Effector memory CD8-positive, alpha-beta T cell (primary cell): ENCODE data around the gene PGK2.
"Not testable (repeated sequence)": the region's sequence is repeated elsewhere in the genome, so short reads cannot be mapped to it uniquely, and the experiment has no call there.

ENCODE experiments used
- ATAC-seq: fragments of 150-1000 bp; cut with Tn5 transposase; replicated peaks from 2 replicates; pipeline ENCODE4 v1.10.0; 2021; ENCODE audit warnings: mild to moderate bottlenecking, moderate library complexity
- DNase-seq, 3 experiments: peaks; one replicate each; pipeline ENCODE4 v3.0.0; 2021
- H3K27ac Mint-ChIP-seq, 2 donors: one replicate each; pipeline ENCODE4 v1.8.0; 2022; ENCODE audit warnings: mild to moderate bottlenecking in 2 of 2, mixed read lengths in 2 of 2, moderate library complexity in 2 of 2
- H3K27me3 Mint-ChIP-seq, 2 donors: one replicate each; pipeline ENCODE4 v1.8.0; 2022; ENCODE audit warnings: mixed read lengths in 2 of 2
- H3K36me3 Mint-ChIP-seq: one replicate; pipeline ENCODE4 v1.8.0; 2022; ENCODE audit warnings: mild to moderate bottlenecking, moderate library complexity, mixed read lengths; ENCODE audit not compliant: insufficient read depth
- H3K4me1 Mint-ChIP-seq, 2 donors: one replicate each; pipeline ENCODE4 v1.8.0; 2022; ENCODE audit warnings: low read depth in 2 of 2, mixed read lengths in 2 of 2
- H3K4me3 Mint-ChIP-seq, 2 donors: one replicate each; pipeline ENCODE4 v1.8.0; 2022; ENCODE audit warnings: mild to moderate bottlenecking in 2 of 2, mixed read lengths in 2 of 2, moderate library complexity in 2 of 2
- H3K9me3 Mint-ChIP-seq, 2 donors: one replicate each; pipeline ENCODE4 v1.8.0; 2022; ENCODE audit warnings: mixed read lengths in 2 of 2
- total RNA-seq, 9 experiments: gene quantifications; one replicate each; lab custom pipeline; 2026; lab: John Stamatoyannopoulos, UW

Gene PGK2
- total RNA-seq, result 0 reads per million in 9 experiments

- Mint-ChIP-seq H3K27ac (no peak within 1 kb of the TSS), H3K9me3 (peaks cover 4 to 8% of the 10 kb centered on the region in 2 donors), H3K27me3 (no peaks in the 10 kb centered on the region), H3K4me1 (no peaks in the 10 kb centered on the region), H3K4me3 (no peak within 1 kb of the TSS), H3K36me3 (no peaks in the 10 kb centered on the region)
- DNase-seq (no peak), ATAC-seq (no peak)
These were observed at the start of gene PGK2 for GRCh38 chr6:49787176-49787575. Gene PGK2 (minus strand): TSS chr6:49787285. CDS start chr6:49787187, 98 bp downstream.

- Mint-ChIP-seq H3K27me3 (no peaks in the 10 kb centered on the region), H3K27ac (no peak overlapping the region), H3K36me3 (no peaks in the 10 kb centered on the region), H3K4me3 (no peak overlapping the region), H3K4me1 (no peaks in the 10 kb centered on the region), H3K9me3 (peaks cover 0 to 1% of the 10 kb centered on the region in 2 donors)
- ATAC-seq, result no peak
- no peak for DNase-seq
These were observed 48.1 kb upstream of the PGK2 start for GRCh38 chr6:49835140-49835539.

DNA sequence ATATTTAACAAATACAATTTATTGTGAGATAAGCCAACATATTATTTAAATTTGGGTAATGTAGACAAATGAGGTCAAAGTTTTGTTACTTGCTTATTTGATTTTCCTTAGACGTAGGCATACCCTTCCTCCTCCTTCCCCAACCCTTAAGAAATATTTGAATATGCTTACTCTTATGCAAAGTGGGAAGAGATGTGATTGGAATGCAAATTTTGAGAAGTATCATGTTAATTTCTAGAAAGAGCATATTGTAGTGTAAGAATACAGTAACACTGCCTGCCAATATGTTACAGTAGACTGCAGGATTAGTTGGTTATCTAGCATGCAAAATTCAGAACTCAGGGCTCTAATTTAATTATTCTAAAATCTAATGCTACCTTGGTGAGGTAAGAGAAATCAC, 46.3 kb upstream of the PGK2 start:
- ATAC-seq (no peak), DNase-seq (no peak)
- no peaks in the 10 kb centered on the region for H3K36me3 Mint-ChIP-seq
- H3K27me3 Mint-ChIP-seq, result no peaks in the 10 kb centered on the region
- H3K4me1 Mint-ChIP-seq, result no peaks in the 10 kb centered on the region
- no peak overlapping the region for H3K27ac Mint-ChIP-seq
- H3K9me3 Mint-ChIP-seq, result peaks cover 0 to 3% of the 10 kb centered on the region in 2 donors
- no peak overlapping the region for H3K4me3 Mint-ChIP-seq

GRCh38 chr6:49826743-49827406, 39.8 kb upstream of the PGK2 start:
- no peak for ATAC-seq
- no peak for DNase-seq
- H3K4me3 Mint-ChIP-seq, result no peak overlapping the region
- no peaks in the 10 kb centered on the region for H3K27me3 Mint-ChIP-seq
- H3K27ac Mint-ChIP-seq, result no peak overlapping the region
- no peaks in the 10 kb centered on the region for H3K36me3 Mint-ChIP-seq
- peaks cover 9 to 14% of the 10 kb centered on the region in 2 donors for H3K9me3 Mint-ChIP-seq
- H3K4me1 Mint-ChIP-seq, result no peaks in the 10 kb centered on the region

GRCh38 chr6:49815166-49815565, 28.1 kb upstream of the PGK2 start:
- Mint-ChIP-seq H3K4me1 (no peaks in the 10 kb centered on the region), H3K36me3 (no peaks in the 10 kb centered on the region), H3K4me3 (no peak overlapping the region), H3K27ac (no peak overlapping the region), H3K27me3 (no peaks in the 10 kb centered on the region), H3K9me3 (peaks cover 8 to 12% of the 10 kb centered on the region in 2 donors)
- ATAC-seq (no peak), DNase-seq (no peak)

- ATAC-seq, result no peak
- no peaks in the 10 kb centered on the region for H3K36me3 Mint-ChIP-seq
- H3K9me3 Mint-ChIP-seq, result peaks cover 8 to 11% of the 10 kb centered on the region in 2 donors
- no peak overlapping the region for H3K27ac Mint-ChIP-seq
- H3K27me3 Mint-ChIP-seq, result no peaks in the 10 kb centered on the region
- no peak for DNase-seq
- H3K4me3 Mint-ChIP-seq, result no peak overlapping the region
- H3K4me1 Mint-ChIP-seq, result no peaks in the 10 kb centered on the region
These were observed 26.2 kb upstream of the PGK2 start for GRCh38 chr6:49813248-49813647.

DNA sequence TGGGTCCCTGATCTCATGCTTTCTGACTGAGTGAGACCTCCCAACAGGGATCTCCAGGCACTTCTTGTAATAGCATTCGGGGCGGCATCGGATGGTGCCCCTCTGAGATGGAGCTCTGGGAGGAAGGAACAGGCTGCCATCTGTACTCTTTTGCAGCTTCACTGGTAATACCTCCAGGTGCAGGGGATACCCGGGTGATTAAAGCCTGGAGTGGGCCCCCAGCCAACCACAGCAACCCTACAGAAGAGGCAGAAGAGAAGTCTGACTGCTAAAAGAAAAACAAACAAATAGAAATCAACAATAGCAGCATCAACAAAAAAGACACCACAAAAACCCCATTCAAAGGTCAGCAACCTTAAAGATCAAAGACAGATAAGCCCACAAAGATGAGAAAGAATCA, 19.1 kb upstream of the PGK2 start:
- H3K4me1 Mint-ChIP-seq, result no peaks in the 10 kb centered on the region
- H3K27me3 Mint-ChIP-seq, result no peaks in the 10 kb centered on the region
- H3K36me3 Mint-ChIP-seq, result no peaks in the 10 kb centered on the region
- DNase-seq, result no peak
- H3K27ac Mint-ChIP-seq, result no peak overlapping the region
- ATAC-seq, result no peak
- peaks cover 4 to 25% of the 10 kb centered on the region in 2 donors for H3K9me3 Mint-ChIP-seq
- no peak overlapping the region for H3K4me3 Mint-ChIP-seq

DNA sequence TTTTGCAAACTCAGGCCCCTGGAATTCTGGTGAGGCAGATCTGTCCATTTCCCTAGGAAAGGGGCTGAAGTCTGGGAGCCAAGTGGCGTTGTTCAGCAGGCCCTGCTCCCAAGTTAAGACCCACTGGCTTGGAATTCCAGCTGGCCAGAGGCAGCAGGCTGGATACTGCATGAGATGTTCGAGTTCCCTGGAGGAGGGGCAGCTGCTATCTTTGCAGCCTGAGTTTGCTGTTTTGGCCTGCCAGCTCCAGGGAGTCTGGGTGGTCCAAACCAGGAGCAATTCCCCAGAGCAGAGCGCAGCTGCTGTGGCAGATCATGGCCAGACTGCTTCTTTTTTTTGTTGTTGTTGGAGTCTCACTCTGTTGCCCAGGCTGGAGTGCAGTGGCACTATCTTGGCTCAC, 18.2 kb upstream of the PGK2 start:
- ATAC-seq, result no peak
- DNase-seq, result no peak
- H3K36me3 Mint-ChIP-seq, result no peaks in the 10 kb centered on the region
- H3K4me3 Mint-ChIP-seq, result no peak overlapping the region
- H3K27ac Mint-ChIP-seq, result no peak overlapping the region
- H3K27me3 Mint-ChIP-seq, result no peaks in the 10 kb centered on the region
- H3K9me3 Mint-ChIP-seq, result peaks cover 4 to 18% of the 10 kb centered on the region in 2 donors
- no peaks in the 10 kb centered on the region for H3K4me1 Mint-ChIP-seq

- H3K36me3 Mint-ChIP-seq, result no peaks in the 10 kb centered on the region
- DNase-seq (no peak), ATAC-seq (no peak)
- no peak overlapping the region for H3K4me3 Mint-ChIP-seq
- H3K27ac Mint-ChIP-seq, result no peak overlapping the region
- no peaks in the 10 kb centered on the region for H3K4me1 Mint-ChIP-seq
- peaks cover 4 to 12% of the 10 kb centered on the region in 2 donors for H3K9me3 Mint-ChIP-seq
- no peaks in the 10 kb centered on the region for H3K27me3 Mint-ChIP-seq
These were observed 14.4 kb upstream of the PGK2 start for GRCh38 chr6:49801525-49801924.

- Mint-ChIP-seq H3K36me3 (no peaks in the 10 kb centered on the region), H3K9me3 (peaks cover 4 to 5% of the 10 kb centered on the region in 2 donors), H3K27me3 (no peaks in the 10 kb centered on the region), H3K4me1 (no peaks in the 10 kb centered on the region), H3K4me3 (no peak overlapping the region), H3K27ac (no peak overlapping the region)
- ATAC-seq (no peak), DNase-seq (no peak)
These were observed 12.0 kb upstream of the PGK2 start for GRCh38 chr6:49799090-49799489.

DNA sequence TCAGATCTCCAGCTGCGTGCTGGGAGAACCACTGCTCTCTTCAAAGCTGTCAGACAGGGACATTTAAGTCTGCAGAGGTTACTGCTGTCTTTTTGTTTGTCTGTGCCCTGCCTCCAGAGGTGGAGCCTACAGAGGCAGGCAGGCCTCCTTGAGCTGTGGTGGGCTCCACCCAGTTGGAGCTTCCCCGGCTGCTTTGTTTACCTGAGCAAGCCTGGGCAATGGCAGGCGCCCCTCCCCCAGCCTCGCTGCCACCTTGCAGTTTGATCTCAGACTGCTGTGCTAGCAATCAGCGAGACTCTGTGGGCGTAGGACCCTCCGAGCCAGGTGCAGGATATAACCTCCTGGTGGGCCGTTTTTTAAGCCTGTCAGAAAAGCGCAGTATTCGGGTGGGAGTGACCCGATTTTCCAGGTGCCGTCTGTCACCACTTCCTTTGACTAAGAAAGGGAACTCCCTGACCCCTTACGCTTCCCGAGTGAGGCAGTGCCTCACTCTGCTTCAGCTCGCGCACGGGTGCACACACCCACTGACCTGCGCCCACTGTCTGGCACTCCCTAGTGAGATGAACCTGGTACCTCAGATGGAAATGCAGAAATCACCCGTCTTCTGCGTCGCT, 9.9 kb upstream of the PGK2 start:
- not testable (repeated sequence) for H3K9me3 Mint-ChIP-seq, H3K4me1 Mint-ChIP-seq

GRCh38 chr6:49790341-49790740, 3.3 kb upstream of the PGK2 start:
- Mint-ChIP-seq H3K27me3 (no peaks in the 10 kb centered on the region), H3K9me3 (peaks cover 0 to 6% of the 10 kb centered on the region in 2 donors), H3K36me3 (no peaks in the 10 kb centered on the region), H3K4me3 (no peak overlapping the region), H3K4me1 (no peaks in the 10 kb centered on the region), H3K27ac (no peak overlapping the region)
- no peak for ATAC-seq
- no peak for DNase-seq

More for the DNA sequence above, 9.9 kb upstream of the PGK2 start:
- DNase-seq, ATAC-seq, H3K27me3 Mint-ChIP-seq, H3K27ac Mint-ChIP-seq, H3K36me3 Mint-ChIP-seq, H3K4me3 Mint-ChIP-seq: not testable (repeated sequence)

- H3K27ac Mint-ChIP-seq, result no peak overlapping the region
- no peaks in the 10 kb centered on the region for H3K4me1 Mint-ChIP-seq
- H3K4me3 Mint-ChIP-seq, result no peak overlapping the region
These were observed 2.8 kb downstream of the PGK2 start for GRCh38 chr6:49784272-49784671.

GRCh38 chr6:49782725-49783124, 4.4 kb downstream of the PGK2 start:
- no peaks in the 10 kb centered on the region for H3K4me1 Mint-ChIP-seq
- no peak for ATAC-seq
- H3K27ac Mint-ChIP-seq, result no peak overlapping the region
- H3K36me3 Mint-ChIP-seq, result no peaks in the 10 kb centered on the region
- peaks cover 5 to 14% of the 10 kb centered on the region in 2 donors for H3K9me3 Mint-ChIP-seq
- H3K4me3 Mint-ChIP-seq, result no peak overlapping the region
- DNase-seq, result no peak
- no peaks in the 10 kb centered on the region for H3K27me3 Mint-ChIP-seq

More at GRCh38 chr6:49784272-49784671, 2.8 kb downstream of the PGK2 start:
- Mint-ChIP-seq H3K36me3 (no peaks in the 10 kb centered on the region), H3K9me3 (peaks cover 5 to 14% of the 10 kb centered on the region in 2 donors), H3K27me3 (no peaks in the 10 kb centered on the region)
- no peak for DNase-seq
- no peak for ATAC-seq
